Keratinocyte (primary cell): ENCODE data around the gene WBP1. TPM values are rescaled to one million over a fixed set of nuclear protein-coding genes. Genes with fewer than 3 reads are reported as not detected.

Experiments used
- DNase-seq: peaks from one replicate; pipeline ENCODE4 v3.0.0-alpha.2; 2011; ENCODE audit warnings: low read depth, missing footprints, low spot score
- FAIRE-seq: peaks from 2 replicates; lab custom pipeline; 2011; peaks lifted over from hg19 to GRCh38; lab: Jason Lieb, UNC
- H2AFZ ChIP-seq: 2 replicates; pipeline ENCODE4 v1.6.0; 2012; ENCODE audit warnings: low read length, control low read depth, inconsistent platforms; ENCODE audit not compliant: control insufficient read depth
- H3K27ac ChIP-seq: 2 replicates; pipeline ENCODE4 v1.5.1; 2011; ENCODE audit warnings: low read length; ENCODE audit not compliant: control insufficient read depth, insufficient read depth
- H3K27me3 ChIP-seq: 3 replicates; pipeline ENCODE4 v1.6.0; 2011; ENCODE audit warnings: low read length; ENCODE audit not compliant: control insufficient read depth, insufficient read depth; ENCODE audit errors: extremely low read depth
- H3K36me3 ChIP-seq, 2 experiments: 2 replicates in 1 of 2; 3 replicates in 1 of 2; pipeline ENCODE4 v1.5.1; 2011; ENCODE audit warnings: low read length in 2 of 2, mild to moderate bottlenecking in 1 of 2; ENCODE audit not compliant: control insufficient read depth in 2 of 2, insufficient read depth in 2 of 2; ENCODE audit errors: extremely low read depth in 1 of 2
- H3K4me1 ChIP-seq: 3 replicates; pipeline ENCODE4 v1.5.1; 2011; ENCODE audit warnings: low read length; ENCODE audit not compliant: control insufficient read depth, insufficient read depth; ENCODE audit errors: extremely low read depth
- H3K4me2 ChIP-seq: 3 replicates; pipeline ENCODE4 v1.6.0; 2011; ENCODE audit warnings: low read depth, low read length; ENCODE audit not compliant: control insufficient read depth, insufficient read depth; ENCODE audit errors: extremely low read depth
- H3K4me3 ChIP-seq, 3 experiments: fragments of 200-600 bp in 1 of 3; sonication (generic) in 1 of 3; 2 replicates in 2 of 3; 3 replicates in 1 of 3; pipeline ENCODE4 v1.5.1; 2011 to 2016; ENCODE audit warnings: low read length in 3 of 3, mild to moderate bottlenecking in 3 of 3, control low read depth in 2 of 3, inconsistent platforms in 1 of 3, low read depth in 1 of 3, mixed read lengths in 1 of 3, mixed run types in 1 of 3, moderate library complexity in 1 of 3; ENCODE audit not compliant: control insufficient read depth in 2 of 3, insufficient read depth in 2 of 3; ENCODE audit errors: extremely low read depth in 1 of 3
- H3K79me2 ChIP-seq: 2 replicates; pipeline ENCODE4 v1.6.0; 2012; ENCODE audit warnings: low read length; ENCODE audit not compliant: control insufficient read depth, insufficient read depth
- H3K9ac ChIP-seq: 3 replicates; pipeline ENCODE4 v1.6.0; 2011; ENCODE audit warnings: low read length; ENCODE audit not compliant: control insufficient read depth, insufficient read depth; ENCODE audit errors: extremely low read depth
- H3K9me1 ChIP-seq: 3 replicates; pipeline ENCODE4 v1.6.0; 2011; ENCODE audit warnings: low read length; ENCODE audit not compliant: control insufficient read depth, insufficient read depth; ENCODE audit errors: extremely low read depth
- H3K9me3 ChIP-seq: 2 replicates; pipeline ENCODE4 v1.5.1; 2012; ENCODE audit warnings: low read depth, low read length; ENCODE audit not compliant: control insufficient read depth
- H4K20me1 ChIP-seq: 3 replicates; pipeline ENCODE4 v1.6.0; 2011; ENCODE audit warnings: low read length; ENCODE audit not compliant: control insufficient read depth, insufficient read depth; ENCODE audit errors: extremely low read depth
- EZH2 ChIP-seq: IDR thresholded peaks from one replicate; pipeline ENCODE4 v1.6.1; 2012; ENCODE audit warnings: inconsistent platforms, mild to moderate bottlenecking, low read length, moderate library complexity
- dilution Hi-C: fragments of 300-500 bp; cut with MboI; formaldehyde crosslinking; loops from one replicate; pipeline ENCODE4 v1.7.0; 2020; ENCODE audit warnings: low sequenced_read_pairs; ENCODE audit not compliant: extremely low pct_ligation_motif_present
- polyA plus RNA-seq, 5 experiments: library from polyadenylated mRNA; depleted of rRNA in 3 of 5; stranded (reverse) in 3 of 5; stranded (forward) in 1 of 5; unstranded in 1 of 5; fragments of >200 nt; gene quantifications; 1 replicate in 1 of 5; 2 replicates in 3 of 5; 3 replicates in 1 of 5; pipeline versions ENCODE4 v1.2.1 to v1.2.3, GENCODE V29; 2011 to 2012; ENCODE audit warnings: missing spikeins in 2 of 5, low read depth in 1 of 5, low replicate concordance in 1 of 5
- TF ChIP-seq, protein P1 (sequence below), 3 experiments: IDR thresholded peaks in 1 of 3; conservative IDR thresholded peaks in 1 of 3; optimal IDR thresholded peaks in 1 of 3; 2 replicates in 2 of 3; 3 replicates in 1 of 3; pipeline versions ENCODE3 to v1.5.1; 2011; ENCODE audit warnings: low read length in 3 of 3, mild to moderate bottlenecking in 3 of 3, moderate library complexity in 2 of 3, control low read depth in 1 of 3, inconsistent platforms in 1 of 3; ENCODE audit not compliant: insufficient read depth in 2 of 3; ENCODE audit errors: extremely low read depth in 1 of 3

Gene WBP1
- polyA plus RNA-seq, 1 donor (not counting 4 experiments of a cell fraction or from before 2014, with no cell fraction given): 75.5 TPM

GRCh38 chr2:74496997-74497776 lies 38.9 kb downstream of the WBP1 start:
- Histone ChIP-seq H3K27me3 (peaks cover 38% of the 10 kb centered on the region), H3K9me3 (no peaks in the 10 kb centered on the region), H3K4me1 (peaks cover 18% of the 10 kb centered on the region), H3K9ac (no peak overlapping the region), H3K27ac (no peak overlapping the region), H3K79me2 (no peaks in the 10 kb centered on the region), H4K20me1 (no peaks in the 10 kb centered on the region), H3K4me2 (peak overlapping the region; percentile 69), H2AFZ (no peak overlapping the region), H3K36me3 (peaks cover 12 to 15% of the 10 kb centered on the region in 2 experiments), H3K9me1 (no peaks in the 10 kb centered on the region), H3K4me3 (no peak overlapping the region)
- FAIRE-seq (no peak), DNase-seq (no peak)
- dilution Hi-C loops: no loop called here
- TF ChIP-seq, protein P1, sequence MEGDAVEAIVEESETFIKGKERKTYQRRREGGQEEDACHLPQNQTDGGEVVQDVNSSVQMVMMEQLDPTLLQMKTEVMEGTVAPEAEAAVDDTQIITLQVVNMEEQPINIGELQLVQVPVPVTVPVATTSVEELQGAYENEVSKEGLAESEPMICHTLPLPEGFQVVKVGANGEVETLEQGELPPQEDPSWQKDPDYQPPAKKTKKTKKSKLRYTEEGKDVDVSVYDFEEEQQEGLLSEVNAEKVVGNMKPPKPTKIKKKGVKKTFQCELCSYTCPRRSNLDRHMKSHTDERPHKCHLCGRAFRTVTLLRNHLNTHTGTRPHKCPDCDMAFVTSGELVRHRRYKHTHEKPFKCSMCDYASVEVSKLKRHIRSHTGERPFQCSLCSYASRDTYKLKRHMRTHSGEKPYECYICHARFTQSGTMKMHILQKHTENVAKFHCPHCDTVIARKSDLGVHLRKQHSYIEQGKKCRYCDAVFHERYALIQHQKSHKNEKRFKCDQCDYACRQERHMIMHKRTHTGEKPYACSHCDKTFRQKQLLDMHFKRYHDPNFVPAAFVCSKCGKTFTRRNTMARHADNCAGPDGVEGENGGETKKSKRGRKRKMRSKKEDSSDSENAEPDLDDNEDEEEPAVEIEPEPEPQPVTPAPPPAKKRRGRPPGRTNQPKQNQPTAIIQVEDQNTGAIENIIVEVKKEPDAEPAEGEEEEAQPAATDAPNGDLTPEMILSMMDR (optimal IDR thresholded peaks at IDR 0.05 in 1 of 3, IDR thresholded peaks at IDR 0.05 in 1 of 3, conservative IDR thresholded peaks at IDR 0.05 in 1 of 3; ENCODE audit: extremely low read depth in 1 of 3, insufficient read depth in 2 of 3, low read length in 3 of 3): no peak
- no peak for TF ChIP-seq EZH2

GRCh38 chr2:74497777-74498499 lies 39.7 kb downstream of the WBP1 start:
- no peaks in the 10 kb centered on the region for H3K79me2 ChIP-seq
- peaks cover 8% of the 10 kb centered on the region in 2 experiments for H3K36me3 ChIP-seq
- peak overlapping the region; percentile 69 for H3K4me2 ChIP-seq
- TF ChIP-seq, protein P1 (optimal IDR thresholded peaks at IDR 0.05 in 1 of 3, IDR thresholded peaks at IDR 0.05 in 1 of 3, conservative IDR thresholded peaks at IDR 0.05 in 1 of 3; ENCODE audit: extremely low read depth in 1 of 3, insufficient read depth in 2 of 3, low read length in 3 of 3): no peak
- no peak for TF ChIP-seq EZH2
- peaks cover 26% of the 10 kb centered on the region for H3K4me1 ChIP-seq
- H3K4me3 ChIP-seq: peak overlapping the region; percentile 15 to 57 (median 25)
- dilution Hi-C loops: no loop called here
- H3K27ac ChIP-seq: no peak overlapping the region
- H3K9me3 ChIP-seq: no peaks in the 10 kb centered on the region
- no peaks in the 10 kb centered on the region for H4K20me1 ChIP-seq
- DNase-seq (no peak), FAIRE-seq (no peak)
- H3K9me1 ChIP-seq: no peaks in the 10 kb centered on the region
- peaks cover 41% of the 10 kb centered on the region for H3K27me3 ChIP-seq
- H2AFZ ChIP-seq: peak overlapping the region; percentile 30
- no peak overlapping the region for H3K9ac ChIP-seq
